Measurements from ENCODE around the gene IP6K3.

The IP6K3 gene

DNA sequence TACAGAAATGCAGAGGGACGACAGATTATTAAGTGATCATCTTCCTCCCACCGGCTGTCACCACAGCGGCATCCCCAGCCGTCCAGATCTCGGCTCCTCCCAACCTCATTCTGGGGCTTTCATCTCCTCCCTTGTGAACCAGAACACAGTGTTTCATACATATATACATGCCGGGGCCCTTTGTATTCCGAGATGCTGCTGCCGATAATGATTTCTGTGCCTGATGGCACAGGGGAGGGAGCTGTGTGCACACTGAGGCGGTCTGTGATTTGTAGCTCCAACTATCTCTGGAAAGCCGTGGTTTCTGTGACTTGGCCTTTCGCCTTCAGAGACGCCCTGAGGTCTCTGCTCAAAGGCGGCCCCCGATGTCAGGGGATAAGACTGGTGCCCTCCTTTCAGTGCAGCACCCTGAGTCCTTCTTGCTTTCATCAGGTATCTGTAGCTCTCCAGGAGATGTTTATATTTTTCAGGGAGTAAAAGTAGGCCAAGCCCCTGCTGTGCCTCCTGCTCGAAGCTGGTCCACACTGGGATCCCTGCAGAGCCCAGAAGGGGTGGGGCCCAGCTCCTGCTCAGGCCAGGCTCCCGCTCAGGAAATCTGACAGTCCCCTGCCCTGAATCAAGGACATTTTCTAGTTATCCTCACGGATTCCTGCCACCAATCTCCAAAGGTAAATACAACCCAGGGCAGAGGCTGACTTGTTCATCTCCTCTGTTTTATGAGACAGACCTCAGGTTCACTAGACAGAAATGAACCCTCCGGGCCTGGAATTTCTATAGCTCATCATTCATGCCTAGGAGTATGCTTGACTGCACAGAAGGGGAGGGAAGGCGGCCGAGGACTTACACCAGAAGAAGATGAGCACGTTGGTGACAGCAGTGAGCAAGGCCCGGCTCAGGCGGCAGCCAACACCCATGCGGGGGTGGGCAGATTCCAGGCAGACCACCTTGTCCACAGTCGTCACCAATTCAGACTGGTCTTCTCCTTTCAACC is 31.0 kb upstream of the IP6K3 start:
- DNase-seq (ENCODE audit: low spot score): no peak

DNA sequence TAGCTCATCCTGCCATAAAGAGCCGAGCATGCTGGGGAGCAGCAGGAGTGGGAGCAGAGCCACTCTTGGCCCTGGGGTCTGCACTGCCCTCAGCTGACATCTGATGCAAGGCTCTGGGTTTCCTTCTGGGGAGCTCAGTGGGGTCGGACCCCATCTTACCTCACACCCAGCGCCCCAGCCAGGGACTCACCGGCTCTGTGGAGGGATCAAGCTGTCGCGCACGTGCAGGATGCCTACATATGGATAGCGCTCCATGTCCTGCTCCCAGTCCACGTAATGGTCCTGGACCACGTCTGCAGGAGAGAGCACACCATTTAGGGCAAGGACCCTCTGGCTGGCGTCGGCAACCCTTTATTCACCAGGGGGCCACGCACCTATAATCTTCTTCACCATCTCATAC is 30.1 kb upstream of the IP6K3 start:
- no peak for DNase-seq (ENCODE audit: low spot score)

DNA sequence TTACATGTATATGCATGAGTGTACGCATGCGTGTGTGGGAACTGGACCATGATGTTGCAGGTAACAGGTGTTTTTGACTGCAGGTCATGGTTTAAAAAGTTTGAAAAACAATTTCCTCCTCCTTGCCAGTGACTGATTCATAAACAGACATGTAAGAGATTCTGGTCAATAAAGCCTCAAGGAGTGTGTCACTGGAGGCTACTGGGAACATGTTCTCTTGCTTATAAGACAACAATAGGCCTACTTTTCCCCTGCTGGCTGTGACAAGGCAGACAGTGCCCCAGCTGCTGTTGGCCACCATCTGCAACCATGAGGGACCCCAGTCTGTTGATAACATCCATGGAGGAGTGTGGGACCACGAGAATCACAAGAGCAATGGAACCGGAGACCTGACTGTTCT is 29.5 kb upstream of the IP6K3 start:
- no peak for DNase-seq (ENCODE audit: low spot score)

DNA sequence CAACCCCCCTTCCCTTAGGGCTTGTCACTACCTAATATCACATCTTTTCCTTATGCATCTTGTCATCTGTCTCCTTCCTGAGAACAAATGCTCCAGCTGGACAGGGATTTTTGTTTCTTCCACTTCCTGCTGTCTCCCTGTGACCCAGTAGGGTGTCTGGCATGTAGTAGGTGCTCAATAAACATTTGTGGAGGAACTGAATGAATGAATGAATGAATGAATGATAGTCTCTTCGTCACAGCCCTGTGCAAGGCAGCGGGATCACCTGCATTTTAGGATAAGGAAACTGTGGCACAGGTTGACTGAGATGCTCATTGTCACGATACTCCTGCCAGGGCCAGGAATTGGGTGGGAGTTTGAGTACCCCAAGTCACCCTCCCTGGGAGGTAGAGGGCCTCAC is 28.1 kb upstream of the IP6K3 start:
- DNase-seq (ENCODE audit: low spot score): no peak

DNA sequence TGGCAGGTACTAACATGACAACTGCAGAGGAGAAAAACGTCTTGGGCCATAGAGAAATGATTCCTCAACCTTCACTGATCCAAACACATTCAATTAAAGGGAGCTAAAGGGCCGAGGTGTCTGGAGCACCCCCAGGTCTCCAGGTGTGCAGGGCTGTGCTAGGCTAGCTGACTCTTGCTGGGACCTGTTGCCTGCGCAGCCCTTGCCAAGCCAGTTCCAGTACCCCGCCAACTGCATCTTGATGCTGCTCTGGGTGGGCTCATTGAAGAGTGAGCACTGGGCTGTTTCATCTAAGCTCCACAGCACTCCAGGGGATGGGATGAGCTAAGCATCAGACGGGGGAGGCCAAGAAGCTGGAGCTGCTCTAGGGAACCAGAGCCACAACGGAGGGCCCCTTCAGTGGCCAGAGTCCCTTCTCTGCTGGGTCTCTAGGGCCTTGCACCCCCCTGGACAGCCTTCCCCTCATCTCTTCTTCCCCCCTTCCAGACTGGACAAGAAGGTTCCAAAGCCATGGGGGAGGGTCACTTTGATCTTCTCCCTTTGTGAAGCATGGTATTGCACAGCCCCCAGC is 26.3 kb upstream of the IP6K3 start:
- no peak for DNase-seq (ENCODE audit: low spot score)

DNA sequence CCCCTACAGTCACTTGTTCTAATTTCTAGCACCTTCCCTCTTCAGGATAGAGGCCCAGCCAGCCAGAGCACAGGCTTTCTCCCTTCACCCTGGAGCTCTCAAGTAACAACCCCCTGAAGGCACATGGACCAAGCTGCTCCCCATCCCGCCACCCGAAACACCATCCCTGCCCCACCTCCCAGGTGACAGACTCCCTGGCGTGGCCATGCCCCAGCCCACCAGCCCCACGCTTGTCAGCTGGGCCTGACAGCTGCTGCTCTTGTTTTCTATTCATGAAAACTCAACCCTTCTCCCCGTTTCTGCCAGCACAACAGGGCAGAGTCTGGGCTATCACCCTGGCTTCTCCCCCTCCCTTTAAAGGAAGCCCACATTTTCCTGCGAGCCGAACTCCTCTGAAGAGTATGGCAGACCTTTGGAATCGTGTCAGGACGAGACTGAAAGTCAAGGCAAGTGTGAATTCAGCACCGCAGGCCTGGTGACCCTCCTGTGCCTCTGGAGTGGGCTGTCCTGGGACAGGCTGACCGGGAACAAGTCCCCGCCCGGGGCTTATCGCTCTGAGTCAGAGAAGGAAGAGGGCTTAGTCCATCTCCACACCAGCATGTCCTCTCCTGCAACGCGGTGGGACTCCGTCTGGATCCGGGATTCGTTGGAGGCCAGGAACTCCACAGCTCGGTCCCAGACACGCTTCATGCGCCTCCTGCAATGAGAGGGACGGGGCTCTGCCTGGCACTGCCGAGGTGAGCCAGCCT is 25.6 kb upstream of the IP6K3 start:
- DNase-seq (ENCODE audit: low spot score): no peak

DNA sequence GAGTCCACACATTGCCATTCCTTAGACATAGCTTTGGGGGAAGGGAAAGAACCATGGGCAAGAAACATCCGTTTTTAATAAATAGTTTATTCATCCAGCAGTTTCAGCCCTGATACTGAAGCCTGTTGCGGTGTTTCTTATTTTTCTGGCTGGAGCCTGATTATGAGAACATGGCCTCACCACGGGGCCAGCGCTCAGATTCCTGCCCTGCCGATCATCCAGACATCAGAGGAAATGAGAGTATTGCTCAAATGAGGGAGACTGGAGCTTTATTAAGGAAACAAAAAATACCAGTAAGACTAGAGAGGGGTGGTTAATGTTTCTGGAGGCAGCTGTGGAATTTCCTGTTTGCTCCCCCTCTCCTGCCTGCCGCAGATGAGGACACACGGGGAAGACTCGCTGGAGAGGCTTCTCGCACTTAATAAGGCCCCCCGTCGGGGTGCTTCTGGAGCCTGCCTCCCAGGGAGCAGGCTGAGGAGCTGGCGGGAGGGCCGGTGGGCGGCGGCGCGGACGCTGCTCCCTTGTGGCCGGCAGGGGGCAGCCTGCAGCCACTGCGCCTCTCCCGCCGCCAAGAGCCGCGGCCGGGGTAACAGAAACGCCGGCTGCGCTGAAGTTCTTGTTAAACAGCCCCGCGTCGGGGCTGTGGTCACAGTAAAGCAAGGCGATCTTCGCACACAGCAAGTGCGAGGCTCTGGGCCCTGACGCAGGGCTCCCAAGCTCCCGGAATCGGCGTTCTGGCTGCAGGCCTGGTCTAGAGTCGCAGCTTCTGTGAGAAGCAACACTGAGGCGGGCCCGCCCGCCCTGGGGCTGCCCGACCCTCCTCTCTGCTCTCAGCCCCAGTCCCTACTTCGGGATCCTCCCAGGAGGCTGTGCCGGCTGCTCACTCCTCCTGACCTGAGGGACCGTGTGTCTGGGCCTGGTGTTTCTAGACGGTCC is 24.7 kb upstream of the IP6K3 start:
- peak; percentile 45 for DNase-seq (ENCODE audit: low spot score)

DNA sequence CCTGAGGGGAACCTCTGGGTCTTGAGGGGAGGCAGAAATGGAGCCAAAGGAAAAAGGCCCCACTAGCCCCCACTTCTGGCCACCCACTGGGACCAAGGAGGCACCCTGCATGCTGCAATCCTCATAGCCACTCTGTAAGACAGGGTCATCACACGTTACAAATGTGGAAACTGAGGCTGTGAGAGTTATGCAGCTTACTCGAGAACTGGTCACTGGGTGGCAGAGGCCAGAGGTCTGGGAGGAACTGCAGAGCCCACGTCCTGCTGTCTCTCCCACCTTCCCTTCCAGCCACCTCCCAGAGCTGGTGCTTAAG is 24.1 kb upstream of the IP6K3 start:
- DNase-seq (ENCODE audit: low spot score): no peak

DNA sequence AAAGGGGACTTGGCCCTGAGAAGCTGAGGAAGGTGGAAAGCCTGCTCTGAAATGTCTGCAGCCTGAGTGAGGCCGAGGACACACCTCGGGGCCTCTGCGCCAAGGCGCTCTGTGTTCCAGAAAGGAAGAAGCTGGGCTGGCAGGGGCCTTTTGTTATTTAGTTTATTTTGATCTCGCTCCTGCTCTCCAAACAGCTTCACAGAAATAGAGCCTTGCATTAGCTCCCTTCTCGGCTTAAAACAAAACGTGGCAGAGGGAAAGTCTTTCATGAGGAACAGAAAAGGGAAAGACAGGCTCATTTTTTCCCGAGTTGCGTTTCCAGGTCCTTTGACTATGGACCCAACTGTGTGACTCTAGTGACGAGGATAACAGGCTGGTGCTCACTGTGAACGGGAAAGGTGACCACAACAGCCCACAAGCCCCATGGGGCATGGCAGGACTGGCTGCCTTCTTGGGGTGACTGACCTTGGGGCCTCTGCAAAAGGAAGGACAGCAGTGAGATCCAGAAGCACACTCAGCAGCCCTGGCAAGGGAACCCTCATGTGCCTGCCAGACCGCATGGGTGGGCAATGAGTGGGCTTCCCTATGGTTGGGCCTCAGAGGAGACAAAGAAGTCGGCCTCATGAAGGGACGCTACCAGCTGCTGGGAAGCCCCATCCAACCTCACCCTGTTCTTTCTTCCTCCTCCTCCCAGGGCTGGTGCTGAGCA is 23.6 kb upstream of the IP6K3 start:
- DNase-seq (ENCODE audit: low spot score): no peak

DNA sequence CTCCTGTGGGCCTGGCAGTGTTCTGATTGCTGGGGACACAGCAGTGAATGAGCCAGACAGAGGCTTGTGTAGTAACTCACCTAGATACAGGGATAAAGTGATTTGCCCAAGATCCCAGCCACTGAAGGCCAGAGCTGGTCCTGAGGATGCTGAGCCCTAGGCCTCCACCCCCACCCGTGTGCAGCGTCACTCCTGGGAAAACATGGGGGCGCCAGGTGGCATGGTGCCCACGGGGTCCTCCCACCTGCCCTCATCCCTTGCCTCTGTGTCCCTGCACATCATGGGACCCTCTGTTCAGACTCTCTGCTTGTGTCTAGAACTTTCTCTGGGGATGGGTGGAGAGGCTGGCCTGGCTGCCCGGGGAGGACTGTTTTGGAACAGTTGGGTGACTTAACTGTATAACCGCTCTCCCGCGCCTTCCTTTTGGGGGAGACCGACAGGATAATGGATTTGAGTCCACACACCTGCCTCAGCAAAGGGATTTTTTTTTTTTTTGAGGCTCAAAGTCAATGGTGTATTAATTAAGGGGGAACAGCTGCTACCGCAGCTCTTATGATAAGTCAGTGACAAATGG is 22.6 kb upstream of the IP6K3 start:
- no peak for DNase-seq (ENCODE audit: low spot score)

DNA sequence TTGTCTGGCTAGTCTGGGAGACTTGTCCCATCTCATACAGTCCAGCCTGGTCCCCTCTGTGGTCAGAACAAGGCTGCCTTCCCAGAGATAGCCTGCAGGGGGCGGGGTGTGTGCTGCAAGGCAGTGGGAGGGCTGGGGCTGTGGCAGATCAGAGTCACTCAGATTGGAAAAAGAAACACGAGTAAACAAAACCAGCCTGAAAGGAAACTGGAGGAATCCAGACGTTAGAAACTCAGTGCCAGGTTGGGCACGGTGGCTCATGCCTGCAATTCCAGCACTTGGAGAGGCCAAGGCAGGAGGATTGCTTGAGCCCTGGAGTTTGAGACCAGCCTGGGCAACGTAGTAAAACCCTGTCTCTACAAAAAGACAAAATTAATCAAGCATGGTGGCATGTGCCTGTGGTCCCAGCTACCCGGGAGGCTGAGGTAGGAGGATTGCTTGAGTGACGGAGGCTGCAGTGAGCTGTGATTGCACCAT is 22.0 kb upstream of the IP6K3 start:
- DNase-seq (ENCODE audit: low spot score): peak; percentile 62

DNA sequence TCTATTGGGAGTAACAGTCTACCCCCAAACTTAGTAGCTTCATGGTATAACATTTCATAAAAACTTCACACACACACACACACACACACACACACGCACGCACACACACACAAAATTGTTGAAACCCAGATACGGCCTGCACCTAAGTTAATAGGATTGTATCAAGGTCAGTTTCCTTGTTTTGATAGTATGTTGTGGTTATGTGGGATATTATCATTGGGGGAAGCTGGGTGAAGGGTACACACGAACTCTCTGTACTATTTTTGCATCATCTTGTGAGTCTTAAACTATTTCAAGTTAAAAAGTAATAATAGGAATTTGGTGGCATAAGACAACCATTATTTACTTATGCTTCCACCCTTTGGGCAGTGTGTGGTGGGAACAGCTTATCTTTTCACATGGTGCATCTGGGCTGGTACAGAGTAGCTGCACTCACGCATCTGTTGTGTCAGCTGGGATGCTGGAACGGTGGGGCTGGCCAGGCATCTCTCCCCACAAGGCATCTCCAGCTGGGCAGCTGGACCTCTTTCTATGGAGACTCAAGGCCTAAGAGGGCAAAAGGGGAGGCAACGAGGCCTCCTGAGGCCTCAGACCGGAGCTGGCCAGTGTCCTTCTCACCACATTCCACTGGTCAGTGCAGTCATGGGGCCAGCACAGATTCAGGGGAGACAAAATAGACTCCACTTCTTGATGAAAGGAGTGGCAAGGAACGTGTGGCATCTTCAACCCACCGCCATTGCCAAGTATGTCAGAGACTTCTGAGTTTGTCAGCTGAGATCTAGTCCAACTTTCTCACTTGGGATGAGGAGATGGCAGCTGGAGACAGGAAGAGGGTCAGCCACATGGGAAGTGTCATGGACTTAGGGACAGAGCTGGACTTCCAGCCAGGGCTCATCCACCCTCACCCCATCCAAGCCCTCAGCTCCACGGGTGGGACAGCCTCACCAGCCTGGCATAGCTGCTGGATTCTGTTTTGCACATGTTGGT is 20.5 kb upstream of the IP6K3 start:
- no peak for DNase-seq (ENCODE audit: low spot score)

DNA sequence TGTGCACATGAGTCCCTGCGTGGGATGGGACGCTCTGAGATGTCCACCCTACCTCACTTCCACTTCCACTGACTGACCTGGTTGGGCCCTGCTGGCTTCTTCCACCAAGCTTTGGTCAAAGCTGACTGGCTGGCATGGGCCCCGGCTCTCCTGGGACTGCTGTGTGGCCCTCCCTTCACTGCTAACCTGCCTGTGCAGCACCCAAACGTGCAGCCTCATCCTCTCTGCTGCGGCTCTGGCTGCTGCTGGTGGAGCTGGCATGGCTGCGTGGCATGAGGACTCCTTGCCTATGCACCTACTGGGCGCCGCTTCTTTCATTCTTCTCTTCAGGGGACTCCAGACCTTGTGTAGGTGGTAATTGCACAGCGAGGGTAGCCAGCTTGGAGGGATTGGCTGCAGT is 18.7 kb upstream of the IP6K3 start:
- DNase-seq (ENCODE audit: low spot score): no peak

DNA sequence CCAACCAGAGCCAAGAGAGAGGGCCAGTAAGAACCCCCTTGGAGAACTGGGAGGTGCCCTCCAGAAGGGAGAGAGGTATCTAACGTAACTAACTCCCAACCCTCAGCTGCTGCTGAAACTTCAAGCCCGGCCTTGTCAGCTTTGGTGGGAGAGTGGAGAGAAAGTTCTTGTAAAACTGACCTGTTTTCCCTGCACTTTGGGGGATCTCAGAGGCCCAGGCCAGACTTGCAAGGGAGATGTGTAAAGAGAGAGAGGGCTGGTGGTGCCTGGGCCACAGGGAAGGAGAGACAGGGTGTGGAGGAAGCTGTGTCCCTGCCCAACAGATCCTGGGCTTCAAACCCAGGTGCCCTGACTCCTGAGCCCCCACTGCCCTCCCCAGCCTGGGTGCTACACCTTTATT is 17.3 kb upstream of the IP6K3 start:
- DNase-seq (ENCODE audit: low spot score): no peak

DNA sequence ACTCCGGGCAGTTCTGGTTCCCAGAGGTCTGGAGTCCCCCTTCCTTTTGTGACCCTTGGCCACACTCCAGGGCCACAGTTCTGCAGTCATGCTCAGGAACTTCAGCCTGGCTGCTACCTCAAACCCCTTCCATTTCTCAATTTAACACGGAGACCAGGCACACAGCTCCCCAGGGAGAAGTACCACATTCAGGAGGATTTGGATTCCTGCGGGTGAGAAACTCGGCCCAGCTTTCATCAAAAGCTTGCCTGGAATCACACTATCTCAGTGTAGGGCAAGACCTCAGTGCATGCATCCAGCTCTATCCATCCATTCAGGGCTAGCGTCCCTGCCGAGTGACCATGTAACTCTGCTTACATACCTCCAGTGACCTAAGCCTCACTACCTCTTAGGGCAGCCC is 16.8 kb upstream of the IP6K3 start:
- no peak for DNase-seq (ENCODE audit: low spot score)

DNA sequence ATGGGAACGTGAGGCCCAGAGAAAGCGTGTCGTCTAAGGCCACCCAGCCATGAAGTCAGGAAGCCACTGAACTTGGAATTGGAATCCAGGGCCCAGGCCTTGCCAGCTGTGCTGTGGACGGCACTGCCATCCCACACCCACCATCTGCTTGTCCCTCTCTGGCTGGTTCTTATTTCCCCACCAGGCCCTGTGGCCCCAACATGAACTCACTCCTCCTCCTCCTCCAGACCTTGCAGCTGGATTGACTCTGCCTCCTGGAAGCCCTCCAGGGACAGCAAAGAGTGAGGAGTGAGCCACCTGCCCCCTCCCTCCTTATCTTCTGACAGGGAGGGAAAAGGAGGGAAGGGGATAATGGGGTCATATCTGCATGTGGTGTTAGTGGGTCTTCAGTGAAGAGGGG is 16.0 kb upstream of the IP6K3 start:
- DNase-seq (ENCODE audit: low spot score): no peak

DNA sequence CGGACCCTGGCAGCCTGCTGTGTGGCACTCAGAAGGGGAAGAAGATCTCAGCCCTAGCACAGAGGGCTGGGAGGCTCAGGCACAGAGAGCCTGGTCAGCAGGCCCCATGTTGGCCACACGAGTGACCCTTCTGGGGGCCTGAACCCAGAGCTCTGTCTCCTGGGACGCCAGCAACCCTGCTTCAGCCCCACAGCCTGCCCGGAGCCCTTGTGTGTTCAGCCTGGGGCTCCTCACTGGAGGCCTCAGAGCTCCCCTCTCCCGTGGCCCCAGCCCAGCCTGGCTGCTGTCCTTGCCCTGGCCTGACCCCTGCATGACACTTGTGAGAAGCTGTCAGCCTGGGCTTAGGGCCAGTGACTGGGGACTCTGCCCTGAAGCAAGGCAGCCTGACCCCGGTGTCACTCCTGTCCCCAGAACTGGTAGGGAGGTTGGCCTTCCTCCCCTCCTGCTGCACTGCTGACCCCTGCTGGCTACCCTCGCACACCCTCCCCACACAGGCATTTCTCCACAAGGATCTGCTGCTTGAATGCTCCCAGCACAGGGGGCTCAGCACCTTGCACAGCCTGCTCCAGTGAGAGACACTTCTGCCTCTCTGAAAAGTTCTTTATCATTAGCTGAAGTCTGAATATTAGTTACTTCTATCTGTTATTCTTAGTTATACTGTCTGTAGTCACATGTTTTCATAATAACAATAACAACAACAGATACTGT is 15.4 kb upstream of the IP6K3 start:
- peak; percentile 27 for DNase-seq (ENCODE audit: low spot score)

DNA sequence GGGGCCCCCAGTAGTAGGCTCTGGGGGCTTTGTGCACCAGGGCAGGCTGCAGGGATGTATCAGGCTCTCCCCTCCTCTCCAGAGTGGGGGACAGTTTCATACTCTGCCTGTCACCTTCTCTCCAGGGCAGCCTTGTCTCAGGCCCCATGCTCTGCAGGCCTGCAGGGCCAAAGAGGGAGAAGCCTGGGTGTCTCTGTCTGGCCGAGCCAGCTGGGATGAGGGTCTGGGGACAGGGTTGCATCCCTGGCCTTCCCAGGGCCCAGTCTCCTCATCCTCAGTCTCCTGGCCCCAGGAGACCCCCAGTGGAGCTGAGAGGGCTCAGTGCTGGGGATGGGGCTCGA is 14.8 kb upstream of the IP6K3 start:
- DNase-seq (ENCODE audit: low spot score): no peak

Data from CD4-positive, alpha-beta T cell treated with Interleukin-6 at 100 ng/mL for 8 hours (primary cell).